Left ventricle myocardium inferior (tissue), 1 donor: ENCODE measurements around the gene PPP1R1C. TPM values are rescaled to one million over a fixed set of nuclear protein-coding genes. Genes with fewer than 3 reads are reported as not detected.

Source experiments
- DNase-seq: peaks from one replicate; pipeline ENCODE4 v3.0.0-alpha.2; 2020
- H3K27ac ChIP-seq: fragments of 200-600 bp; replicated peaks from 2 replicates; pipeline ENCODE4 v1.8.0; 2021
- H3K27me3 ChIP-seq: fragments of 200-600 bp; 2 replicates; pipeline ENCODE4 v1.8.0; 2021; ENCODE audit warnings: low read depth
- H3K36me3 ChIP-seq: fragments of 200-600 bp; 2 replicates; pipeline ENCODE4 v1.8.0; 2021
- H3K4me1 ChIP-seq: fragments of 200-600 bp; 2 replicates; pipeline ENCODE4 v1.8.0; 2021
- H3K4me3 ChIP-seq: fragments of 200-600 bp; 2 replicates; pipeline ENCODE4 v1.8.0; 2021; ENCODE audit warnings: mild to moderate bottlenecking, moderate library complexity
- H3K9me3 ChIP-seq: fragments of 200-600 bp; replicated peaks from 2 replicates; pipeline ENCODE4 v1.8.0; 2021
- CTCF ChIP-seq: fragments of 200-600 bp; IDR thresholded peaks from 2 replicates; pipeline ENCODE4 v1.8.0; 2021; ENCODE audit warnings: antibody characterized with exemption, mild to moderate bottlenecking, borderline replicate concordance
- intact Hi-C: fragments of 100-400 bp; cut with micrococcal nuclease; formaldehyde crosslinking; loops from one replicate; pipeline ENCODE4 v1.11.0; 2022
- total RNA-seq: library from RNA; stranded (reverse); fragmentation: NEBNext Ultra II Directional; extraction: Animal tissue kit (Norgen Biotek cat#: 25700); gene quantifications from one replicate; pipeline ENCODE4 v1.2.1, GENCODE V29; 2021
- donor health status: DM: no; HTN: yes; CAD: no; lungs with severe emphysema.

Gene PPP1R1C
- total RNA-seq, 1 donor from 2014 or later: 33.1 TPM

GRCh38 chr2:181946444-181947127 lies 39.1 kb upstream of the PPP1R1C start:
- no peak overlapping the region for H3K4me3 ChIP-seq
- intact Hi-C loops: no loop called here
- no peak for DNase-seq
- no peaks in the 10 kb centered on the region for H3K9me3 ChIP-seq
- no peaks in the 10 kb centered on the region for H3K27me3 ChIP-seq
- no peaks in the 10 kb centered on the region for H3K4me1 ChIP-seq
- no peak overlapping the region for H3K27ac ChIP-seq
- no peaks in the 10 kb centered on the region for H3K36me3 ChIP-seq
- TF ChIP-seq CTCF: no peak

- Histone ChIP-seq H3K4me3 (no peak overlapping the region), H3K27ac (no peak overlapping the region), H3K9me3 (no peaks in the 10 kb centered on the region), H3K4me1 (no peaks in the 10 kb centered on the region), H3K27me3 (no peaks in the 10 kb centered on the region), H3K36me3 (no peaks in the 10 kb centered on the region)
- DNase-seq: no peak
- TF ChIP-seq CTCF: no peak
- intact Hi-C loops: no loop called here
Observed at GRCh38 chr2:181947273-181947672, 38.4 kb upstream of the PPP1R1C start.

GRCh38 chr2:181948227-181948626 lies 37.4 kb upstream of the PPP1R1C start:
- no peak for TF ChIP-seq CTCF

GRCh38 chr2:181949047-181949446 lies 36.6 kb upstream of the PPP1R1C start:
- intact Hi-C loops: no loop called here
- no peak for DNase-seq
- H3K9me3 ChIP-seq: no peaks in the 10 kb centered on the region
- no peak for TF ChIP-seq CTCF
- no peaks in the 10 kb centered on the region for H3K36me3 ChIP-seq
- no peak overlapping the region for H3K27ac ChIP-seq
- H3K27me3 ChIP-seq: no peaks in the 10 kb centered on the region
- H3K4me1 ChIP-seq: no peaks in the 10 kb centered on the region
- H3K4me3 ChIP-seq: no peak overlapping the region

More at GRCh38 chr2:181948227-181948626, 37.4 kb upstream of the PPP1R1C start:
- no peaks in the 10 kb centered on the region for H3K4me1 ChIP-seq
- no peak overlapping the region for H3K4me3 ChIP-seq
- intact Hi-C loops: no loop called here
- H3K27ac ChIP-seq: no peak overlapping the region
- H3K9me3 ChIP-seq: no peaks in the 10 kb centered on the region
- no peak for DNase-seq
- H3K36me3 ChIP-seq: no peaks in the 10 kb centered on the region
- no peaks in the 10 kb centered on the region for H3K27me3 ChIP-seq

GRCh38 chr2:181952404-181953226 lies 33.0 kb upstream of the PPP1R1C start:
- H3K4me3 ChIP-seq: no peak overlapping the region
- intact Hi-C loops: loop anchor here (10.0 kb wide), 1 partner anchor 208 kb away; no protein-coding TSS in a partner anchor
- H3K36me3 ChIP-seq: no peaks in the 10 kb centered on the region
- no peaks in the 10 kb centered on the region for H3K27me3 ChIP-seq
- H3K4me1 ChIP-seq: no peaks in the 10 kb centered on the region
- no peak for TF ChIP-seq CTCF
- no peaks in the 10 kb centered on the region for H3K9me3 ChIP-seq
- no peak for DNase-seq
- no peak overlapping the region for H3K27ac ChIP-seq
